Fibroblast of lung (primary cell): ENCODE data around the gene WDR27. TPM values are rescaled to one million over a fixed set of nuclear protein-coding genes. Genes with fewer than 3 reads are reported as not detected.

Experiments
- DNase-seq, 2 donors: peaks; one replicate each; pipeline versions ENCODE4 v3.0.0 to v3.0.0-alpha.2; 2010; ENCODE audit warnings: low read depth in 2 of 2
- H2AFZ ChIP-seq: 2 replicates; pipeline ENCODE4 v1.5.1; 2012; ENCODE audit warnings: low read length, control low read depth, inconsistent platforms
- H3K27ac ChIP-seq: 2 replicates; pipeline ENCODE4 v1.5.1; 2011; ENCODE audit warnings: low read length, control low read depth; ENCODE audit not compliant: insufficient read depth
- H3K27me3 ChIP-seq: 2 replicates; pipeline ENCODE4 v1.5.1; 2011; ENCODE audit warnings: mild to moderate bottlenecking, low read length; ENCODE audit not compliant: control insufficient read depth, insufficient read depth
- H3K36me3 ChIP-seq: 2 replicates; pipeline ENCODE4 v1.5.1; 2011; ENCODE audit warnings: low read length; ENCODE audit not compliant: control insufficient read depth, insufficient read depth
- H3K4me1 ChIP-seq: 2 replicates; pipeline ENCODE4 v1.5.1; 2011; ENCODE audit warnings: low read length; ENCODE audit not compliant: control insufficient read depth, insufficient read depth; ENCODE audit errors: extremely low read depth
- H3K4me2 ChIP-seq: 2 replicates; pipeline ENCODE4 v1.5.1; 2011; ENCODE audit warnings: low read length, control low read depth; ENCODE audit not compliant: insufficient read depth; ENCODE audit errors: extremely low read depth
- H3K4me3 ChIP-seq, 4 experiments: fragments of 200-600 bp in 1 of 4; sonication (generic) in 1 of 4; replicated peaks in 1 of 4; 2 replicates each; pipeline ENCODE4 v1.5.1; 2011 to 2016; ENCODE audit warnings: low read length in 4 of 4, low read depth in 3 of 4, mild to moderate bottlenecking in 3 of 4, control low read depth in 2 of 4, inconsistent platforms in 1 of 4, mixed read lengths in 1 of 4; ENCODE audit not compliant: insufficient read depth in 1 of 4; ENCODE audit errors: control extremely low read depth in 1 of 4
- H3K79me2 ChIP-seq: 2 replicates; pipeline ENCODE4 v1.5.1; 2012; ENCODE audit warnings: mild to moderate bottlenecking, low read length, inconsistent platforms; ENCODE audit not compliant: control insufficient read depth, insufficient read depth
- H3K9ac ChIP-seq: 2 replicates; pipeline ENCODE4 v1.5.1; 2011; ENCODE audit warnings: mild to moderate bottlenecking, low read length, control low read depth; ENCODE audit not compliant: insufficient read depth
- H3K9me3 ChIP-seq: 2 replicates; pipeline ENCODE4 v1.5.1; 2012; ENCODE audit warnings: low read depth, low read length; ENCODE audit not compliant: control insufficient read depth, insufficient read depth
- H4K20me1 ChIP-seq: 2 replicates; pipeline ENCODE4 v1.5.1; 2011; ENCODE audit warnings: low read length; ENCODE audit not compliant: control insufficient read depth, insufficient read depth; ENCODE audit errors: extremely low read depth
- CTCF ChIP-seq, 2 donors: IDR thresholded peaks in 1 of 2; conservative IDR thresholded peaks in 1 of 2; 1 replicate in 1 of 2; 2 replicates in 1 of 2; pipeline ENCODE4 v1.5.1; 2011 to 2012; ENCODE audit warnings: low read length in 2 of 2, control low read depth in 1 of 2, inconsistent platforms in 1 of 2, low read depth in 1 of 2, mild to moderate bottlenecking in 1 of 2
- EZH2 ChIP-seq: IDR thresholded peaks from 2 replicates; pipeline ENCODE4 v1.5.1; 2012; ENCODE audit warnings: low read length, control low read depth, mild to moderate bottlenecking; ENCODE audit errors: missing control alignments
- polyA plus RNA-seq, 2 donors: library from polyadenylated mRNA; depleted of rRNA in 1 of 2; stranded (reverse) in 1 of 2; unstranded in 1 of 2; fragments of >200 nt; gene quantifications; 2 replicates each; pipeline ENCODE4 v1.2.1, GENCODE V29; 2011 to 2012; ENCODE audit warnings: missing spikeins in 1 of 2
- total RNA-seq: library from RNA; depleted of rRNA; stranded (reverse); fragments of >200 nt; gene quantifications from 2 replicates; pipeline ENCODE4 v1.2.1, GENCODE V29; 2014

The WDR27 gene
- total and polyA plus RNA-seq, 2 donors (not counting 1 experiment from before 2014, with no cell fraction given) = 8.8 to 23.3 TPM

GRCh38 chr6:169590376-169590939, 111.4 kb downstream of the WDR27 start:
- TF ChIP-seq EZH2 = no peak
- no peak overlapping the region for H2AFZ ChIP-seq
- no peaks in the 10 kb centered on the region for H3K27me3 ChIP-seq
- no peak overlapping the region for H3K4me3 ChIP-seq
- no peaks in the 10 kb centered on the region for H3K79me2 ChIP-seq
- no peaks in the 10 kb centered on the region for H3K9me3 ChIP-seq
- H3K36me3 ChIP-seq = no peaks in the 10 kb centered on the region
- H4K20me1 ChIP-seq = no peaks in the 10 kb centered on the region
- H3K9ac ChIP-seq = no peak overlapping the region
- no peaks in the 10 kb centered on the region for H3K4me1 ChIP-seq
- DNase-seq = no peak
- no peak overlapping the region for H3K27ac ChIP-seq
- H3K4me2 ChIP-seq = no peak overlapping the region

DNA sequence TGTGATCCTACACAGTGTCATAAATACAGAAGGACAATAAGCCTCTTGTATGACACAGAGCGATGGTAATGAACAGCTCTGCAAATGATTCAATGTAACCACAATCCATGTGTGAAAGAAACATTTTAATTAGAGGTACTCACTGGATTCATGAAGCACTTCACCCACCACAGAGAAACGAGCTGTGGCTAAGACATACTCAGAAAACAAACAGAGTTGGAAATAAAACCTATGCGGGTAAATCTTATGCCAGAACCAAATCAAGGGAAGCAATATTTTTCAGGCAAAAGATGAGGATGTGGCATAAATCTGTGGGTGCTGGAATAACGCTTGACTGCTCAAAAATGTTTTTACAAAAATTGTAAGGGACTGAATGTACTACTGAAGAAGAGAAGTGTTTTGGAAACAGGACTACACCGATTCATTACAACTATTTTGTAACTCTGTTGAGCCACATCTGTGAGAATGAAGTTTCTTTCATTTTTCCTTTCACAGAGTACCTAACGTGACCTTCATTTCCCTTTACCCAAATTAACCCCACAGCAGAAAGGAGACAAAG, 112.1 kb downstream of the WDR27 start:
- H3K27ac ChIP-seq = no peak overlapping the region
- H3K36me3 ChIP-seq = no peaks in the 10 kb centered on the region
- no peaks in the 10 kb centered on the region for H3K27me3 ChIP-seq
- H3K79me2 ChIP-seq = no peaks in the 10 kb centered on the region
- no peak overlapping the region for H3K4me2 ChIP-seq
- no peak overlapping the region for H3K9ac ChIP-seq
- DNase-seq = peak in 1 of 2 donors; percentile 89
- no peak for TF ChIP-seq CTCF (conservative IDR thresholded peaks at IDR 0.05 in 1 of 2, IDR thresholded peaks at IDR 0.05 in 1 of 2; ENCODE audit: low read depth in 1 of 2, low read length in 2 of 2)
- no peak for TF ChIP-seq EZH2
- H4K20me1 ChIP-seq = no peaks in the 10 kb centered on the region
- H3K4me1 ChIP-seq = no peaks in the 10 kb centered on the region
- no peak overlapping the region for H3K4me3 ChIP-seq
- no peaks in the 10 kb centered on the region for H3K9me3 ChIP-seq
- H2AFZ ChIP-seq = no peak overlapping the region

- no peak overlapping the region for H3K9ac ChIP-seq
- no peaks in the 10 kb centered on the region for H3K9me3 ChIP-seq
- H3K36me3 ChIP-seq = no peaks in the 10 kb centered on the region
- no peaks in the 10 kb centered on the region for H3K27me3 ChIP-seq
- no peak overlapping the region for H2AFZ ChIP-seq
- no peak for TF ChIP-seq EZH2
- no peak for TF ChIP-seq CTCF (conservative IDR thresholded peaks at IDR 0.05 in 1 of 2, IDR thresholded peaks at IDR 0.05 in 1 of 2; ENCODE audit: low read depth in 1 of 2, low read length in 2 of 2)
- no peaks in the 10 kb centered on the region for H4K20me1 ChIP-seq
- no peaks in the 10 kb centered on the region for H3K4me1 ChIP-seq
- DNase-seq = peak in 1 of 2 donors; percentile 85
- no peak overlapping the region for H3K4me2 ChIP-seq
- H3K4me3 ChIP-seq = no peak overlapping the region
- no peaks in the 10 kb centered on the region for H3K79me2 ChIP-seq
- no peak overlapping the region for H3K27ac ChIP-seq
Measured at GRCh38 chr6:169589293-169589692, 112.5 kb downstream of the WDR27 start.
